ENCODE measurements around the gene ATP13A3. TPM values are rescaled to one million over a fixed set of nuclear protein-coding genes. Genes with fewer than 3 reads are reported as not detected.
A peak's percentile ranks its signal among the peaks of the same experiment; 100 is the strongest.
"Not testable (repeated sequence)": the region's sequence is repeated elsewhere in the genome, so short reads cannot be mapped to it uniquely, and the experiment has no call there.

Gene ATP13A3
- 100 to 1,000 TPM in 3 of 9 donors, 10 to 100 TPM in 6; 30.6 to 111 (median 79.0) TPM for total RNA-seq
- polyA plus RNA-seq = 10 to 100 TPM; 17.6 to 43.2 (median 22.6) TPM
- long read RNA-seq, donor 1, partial matches to known transcripts = 0 of 1 reads
- long read RNA-seq, donor 1, other reads (novel, unspliced or antisense) = 0 of 1 reads
- long read RNA-seq, donor 2 = 0 reads
- long read RNA-seq, donor 3 = 0 reads
- long read RNA-seq, donor 4, partial matches to known transcripts = 1 of 6 reads
- long read RNA-seq, donor 4, other reads (novel, unspliced or antisense) = 5 of 6 reads
- long read RNA-seq, donor 5, partial matches to known transcripts = 1 of 12 reads
- long read RNA-seq, donor 5, other reads (novel, unspliced or antisense) = 11 of 12 reads
- long read RNA-seq, donor 6, partial matches to known transcripts = 4 of 4 reads
- long read RNA-seq, donor 6, other reads (novel, unspliced or antisense) = 0 of 4 reads
- long read RNA-seq, donor 7 = 0 reads
- long read RNA-seq, donor 8 = 0 reads
- long read RNA-seq, donor 9, partial matches to known transcripts = 0 of 1 reads
- long read RNA-seq, donor 9, other reads (novel, unspliced or antisense) = 0 of 1 reads
- long read RNA-seq, donor 10 = 0 reads

- Histone ChIP-seq H3K36me3 (replicated peaks in 1 of 2) (no peaks in the 10 kb centered on the region), H3K4me1 (replicated peaks in 1 of 2) (peaks cover 14 to 48% of the 10 kb centered on the region in 2 donors), H3K27me3 (no peaks in the 10 kb centered on the region), H3K4me3 (peak within 1 kb of the TSS; percentile 36 to 74 (median 63)), H3K9me3 (replicated peaks in 1 of 3) (no peaks in the 10 kb centered on the region), H3K27ac (peak within 1 kb of the TSS; percentile 54 to 98 (median 90))
- intact Hi-C loops (cut with DNase I) = loop anchor here in 1 of 2 donors (5.0 kb wide), 1 partner anchor 36 kb away; no protein-coding TSS in a partner anchor
- 0 to 1% (median 0%) methylated on average over 19 to 88 of the region's 99 CpGs for WGBS, 4 donors
- peak; percentile 71 to 91 for TF ChIP-seq POLR2A (IDR thresholded peaks at IDR 0.05)
- TF ChIP-seq, protein P1, sequence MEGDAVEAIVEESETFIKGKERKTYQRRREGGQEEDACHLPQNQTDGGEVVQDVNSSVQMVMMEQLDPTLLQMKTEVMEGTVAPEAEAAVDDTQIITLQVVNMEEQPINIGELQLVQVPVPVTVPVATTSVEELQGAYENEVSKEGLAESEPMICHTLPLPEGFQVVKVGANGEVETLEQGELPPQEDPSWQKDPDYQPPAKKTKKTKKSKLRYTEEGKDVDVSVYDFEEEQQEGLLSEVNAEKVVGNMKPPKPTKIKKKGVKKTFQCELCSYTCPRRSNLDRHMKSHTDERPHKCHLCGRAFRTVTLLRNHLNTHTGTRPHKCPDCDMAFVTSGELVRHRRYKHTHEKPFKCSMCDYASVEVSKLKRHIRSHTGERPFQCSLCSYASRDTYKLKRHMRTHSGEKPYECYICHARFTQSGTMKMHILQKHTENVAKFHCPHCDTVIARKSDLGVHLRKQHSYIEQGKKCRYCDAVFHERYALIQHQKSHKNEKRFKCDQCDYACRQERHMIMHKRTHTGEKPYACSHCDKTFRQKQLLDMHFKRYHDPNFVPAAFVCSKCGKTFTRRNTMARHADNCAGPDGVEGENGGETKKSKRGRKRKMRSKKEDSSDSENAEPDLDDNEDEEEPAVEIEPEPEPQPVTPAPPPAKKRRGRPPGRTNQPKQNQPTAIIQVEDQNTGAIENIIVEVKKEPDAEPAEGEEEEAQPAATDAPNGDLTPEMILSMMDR (IDR thresholded peaks at IDR 0.05) = no peak
- DNase-seq = peak; percentile 89 to 95 (median 92)
These were observed at the start of gene ATP13A3 for GRCh38 chr3:194486540-194487288. TSS of gene ATP13A3 (minus strand) at chr3:194487002. CDS start at chr3:194462190, 24,812 bp downstream.

DNA sequence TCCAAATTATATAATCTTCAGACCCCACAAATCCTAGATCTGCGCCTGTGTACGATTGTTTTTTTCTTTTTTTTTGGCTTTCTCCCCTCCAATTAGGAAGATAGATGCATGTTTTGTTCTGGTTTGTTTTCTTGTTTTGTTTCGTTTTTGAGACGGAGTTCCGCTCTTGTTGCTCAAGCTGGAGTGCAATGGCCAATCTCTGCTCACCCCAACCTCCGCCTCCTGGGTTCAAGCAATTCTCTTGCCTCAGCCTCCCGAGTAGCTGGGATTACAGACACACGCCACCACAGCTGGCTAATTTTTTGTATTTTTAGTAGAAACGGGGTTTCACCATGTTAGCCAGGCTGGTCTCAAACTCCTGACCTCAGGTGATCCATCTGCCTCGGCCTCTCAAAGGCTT lies 48.4 kb upstream of the ATP13A3 start:
- intact Hi-C loops (cut with DNase I); H3K36me3 ChIP-seq (replicated peaks in 1 of 2); H3K27me3 ChIP-seq; H3K27ac ChIP-seq; DNase-seq; H3K4me3 ChIP-seq: not testable (repeated sequence)
- Histone ChIP-seq H3K4me1 (replicated peaks in 1 of 2) (peaks cover 9 to 10% of the 10 kb centered on the region in 2 donors), H3K9me3 (replicated peaks in 1 of 3) (peaks cover 0 to 11% (median 0%) of the 10 kb centered on the region in 3 donors)
- WGBS, 4 donors = 78 to 93% (median 86%) methylated on average over 10 of the region's 10 CpGs

GRCh38 chr3:194534243-194534642 lies 47.4 kb upstream of the ATP13A3 start:
- H3K27me3 ChIP-seq = no peaks in the 10 kb centered on the region
- no peak for TF ChIP-seq POLR2A (IDR thresholded peaks at IDR 0.05)
- TF ChIP-seq, protein P1 (IDR thresholded peaks at IDR 0.05) = no peak
- no peak for DNase-seq
- 87 to 93% (median 93%) methylated on average over 3 of the region's 3 CpGs for WGBS, 4 donors
- no peaks in the 10 kb centered on the region for H3K36me3 ChIP-seq (replicated peaks in 1 of 2)
- H3K9me3 ChIP-seq (replicated peaks in 1 of 3) = peaks cover 0 to 11% (median 0%) of the 10 kb centered on the region in 3 donors
- intact Hi-C loops (cut with DNase I) = no loop called here
- H3K4me3 ChIP-seq = no peak overlapping the region
- peaks cover 9 to 10% of the 10 kb centered on the region in 2 donors for H3K4me1 ChIP-seq (replicated peaks in 1 of 2)
- no peak overlapping the region for H3K27ac ChIP-seq

GRCh38 chr3:194532591-194532990 lies 45.8 kb upstream of the ATP13A3 start:
- TF ChIP-seq, protein P1 (IDR thresholded peaks at IDR 0.05) = no peak
- no peak for TF ChIP-seq POLR2A (IDR thresholded peaks at IDR 0.05)
- intact Hi-C loops (cut with DNase I) = no loop called here
- H3K4me1 ChIP-seq (replicated peaks in 1 of 2) = peaks cover 4 to 5% of the 10 kb centered on the region in 2 donors
- no peaks in the 10 kb centered on the region for H3K36me3 ChIP-seq (replicated peaks in 1 of 2)
- no peak overlapping the region for H3K4me3 ChIP-seq
- 60 to 72% (median 67%) methylated on average over 4 of the region's 4 CpGs for WGBS, 4 donors
- no peak overlapping the region for H3K27ac ChIP-seq
- H3K27me3 ChIP-seq = no peaks in the 10 kb centered on the region
- no peak for DNase-seq
- peaks cover 0 to 11% (median 0%) of the 10 kb centered on the region in 3 donors for H3K9me3 ChIP-seq (replicated peaks in 1 of 3)
